Body of pancreas (tissue), 4 donors: Measurements from ENCODE around the gene THSD4. TPM values are rescaled to one million over a fixed set of nuclear protein-coding genes. Genes with fewer than 3 reads are reported as not detected.

Experiments
- ATAC-seq: fragments of 150-250 bp; one replicate; pipeline ENCODE4 v1.9.1; 2016
- DNase-seq, 4 donors: peaks; one replicate each; pipeline ENCODE4 v3.0.0-alpha.2; 2019
- H3K27ac ChIP-seq, 4 donors: fragments of 200-600 bp; sonication (generic); 1 replicate in 3 of 4; 2 replicates in 1 of 4; pipeline versions ENCODE4 v1.5.1 to v1.6.1; 2016 to 2019; ENCODE audit warnings: mild to moderate bottlenecking in 1 of 4, mixed read lengths in 1 of 4, moderate library complexity in 1 of 4
- H3K27me3 ChIP-seq, 2 donors: fragments of 200-600 bp; sonication (generic); one replicate each; pipeline ENCODE4 v1.6.0; 2016; ENCODE audit warnings: mild to moderate bottlenecking in 1 of 2
- H3K36me3 ChIP-seq, 2 donors: fragments of 200-600 bp; sonication (generic); replicated peaks in 1 of 2; 2 replicates each; pipeline ENCODE4 v1.5.1; 2016; ENCODE audit warnings: low read depth in 2 of 2; ENCODE audit not compliant: insufficient read depth in 1 of 2
- H3K4me1 ChIP-seq: fragments of 200-600 bp; sonication (generic); one replicate; pipeline ENCODE4 v1.6.0; 2016
- H3K4me3 ChIP-seq, 2 donors: fragments of 200-600 bp; sonication (generic); 1 replicate in 1 of 2; 2 replicates in 1 of 2; pipeline ENCODE4 v1.5.1; 2016 to 2019
- H3K9me3 ChIP-seq, 3 donors: fragments of 200-600 bp; sonication (generic); 1 replicate in 2 of 3; 2 replicates in 1 of 3; pipeline ENCODE4 v1.5.1; 2016
- POLR2A ChIP-seq, 3 donors: fragments of 450-650 bp; IDR thresholded peaks; one replicate each; pipeline ENCODE4 v1.6.1; 2016; ENCODE audit warnings: antibody characterized with exemption in 3 of 3, mild to moderate bottlenecking in 2 of 3
- WGBS, 2 donors: methylation state at CpG; one replicate each; pipeline ENCODE4 v1.1.5; 2017; 5-methylcytosine and 5-hydroxymethylcytosine counted together
- intact Hi-C: fragments of 100-400 bp; cut with DNase I; formaldehyde crosslinking; loops from one replicate; pipeline ENCODE4 v1.15.1; 2023
- total RNA-seq, 2 donors: library from RNA; depleted of rRNA; stranded (reverse); fragments of >200 nt; gene quantifications; one replicate each; pipeline ENCODE4 v1.1.0, GENCODE V29; 2016
- TF ChIP-seq, protein P1 (sequence below), 7 experiments: fragments of 450-650 bp in 4 of 7; fragments of 200-600 bp in 3 of 7; sonication (generic) in 3 of 7; IDR thresholded peaks; one replicate each; pipeline ENCODE4 v1.5.1; 2016 to 2019; ENCODE audit warnings: antibody characterized with exemption in 7 of 7

Gene THSD4
- total RNA-seq, 2 donors from 2014 or later, result 12.9 to 16.1 TPM

DNA sequence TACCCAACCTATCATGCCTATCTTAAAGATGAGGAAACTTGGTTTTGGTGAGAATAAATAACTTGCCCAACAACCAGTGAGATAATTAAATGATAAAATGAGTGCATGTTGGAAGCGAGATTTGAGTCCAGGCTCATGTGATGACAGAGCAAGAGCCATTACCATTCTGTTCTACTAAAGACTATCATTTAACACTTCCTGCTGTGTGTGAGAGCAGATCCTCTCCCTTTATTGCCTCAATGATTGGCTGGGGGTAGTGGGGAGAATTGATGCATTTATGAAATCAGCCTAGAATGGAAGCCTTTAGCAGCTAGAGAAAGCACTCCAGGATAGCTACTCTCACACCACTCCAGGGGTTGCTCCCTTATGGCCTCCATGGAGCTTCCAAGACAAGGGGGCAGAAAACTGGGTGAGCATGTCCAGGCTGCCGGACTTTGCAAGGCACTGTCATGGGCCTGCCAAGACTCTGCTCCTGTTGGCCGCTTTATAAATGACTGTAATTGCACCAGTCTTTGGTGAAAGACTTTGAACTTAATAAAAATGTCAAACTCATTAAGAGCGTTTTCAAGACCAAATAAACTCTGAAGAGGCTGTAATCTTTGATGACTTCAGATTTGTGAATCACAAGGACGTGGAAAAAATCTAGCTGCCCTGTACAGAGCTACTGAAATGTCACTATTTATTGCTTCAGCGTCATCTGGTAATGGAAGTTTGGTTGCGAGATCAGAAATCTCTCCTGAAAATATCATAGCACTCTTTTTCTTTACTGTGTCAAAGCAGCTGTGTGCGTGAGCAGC lies 486.0 kb downstream of the THSD4 start:
- no peak for TF ChIP-seq POLR2A (IDR thresholded peaks at IDR 0.05)
- TF ChIP-seq, protein P1, sequence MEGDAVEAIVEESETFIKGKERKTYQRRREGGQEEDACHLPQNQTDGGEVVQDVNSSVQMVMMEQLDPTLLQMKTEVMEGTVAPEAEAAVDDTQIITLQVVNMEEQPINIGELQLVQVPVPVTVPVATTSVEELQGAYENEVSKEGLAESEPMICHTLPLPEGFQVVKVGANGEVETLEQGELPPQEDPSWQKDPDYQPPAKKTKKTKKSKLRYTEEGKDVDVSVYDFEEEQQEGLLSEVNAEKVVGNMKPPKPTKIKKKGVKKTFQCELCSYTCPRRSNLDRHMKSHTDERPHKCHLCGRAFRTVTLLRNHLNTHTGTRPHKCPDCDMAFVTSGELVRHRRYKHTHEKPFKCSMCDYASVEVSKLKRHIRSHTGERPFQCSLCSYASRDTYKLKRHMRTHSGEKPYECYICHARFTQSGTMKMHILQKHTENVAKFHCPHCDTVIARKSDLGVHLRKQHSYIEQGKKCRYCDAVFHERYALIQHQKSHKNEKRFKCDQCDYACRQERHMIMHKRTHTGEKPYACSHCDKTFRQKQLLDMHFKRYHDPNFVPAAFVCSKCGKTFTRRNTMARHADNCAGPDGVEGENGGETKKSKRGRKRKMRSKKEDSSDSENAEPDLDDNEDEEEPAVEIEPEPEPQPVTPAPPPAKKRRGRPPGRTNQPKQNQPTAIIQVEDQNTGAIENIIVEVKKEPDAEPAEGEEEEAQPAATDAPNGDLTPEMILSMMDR (IDR thresholded peaks at IDR 0.05), result no peak
- Histone ChIP-seq H3K9me3 (peaks cover 0 to 8% (median 0%) of the 10 kb centered on the region in 3 donors), H3K4me1 (peaks cover 11% of the 10 kb centered on the region), H3K27me3 (no peaks in the 10 kb centered on the region), H3K27ac (no peak overlapping the region), H3K4me3 (no peak overlapping the region), H3K36me3 (no peaks in the 10 kb centered on the region)
- DNase-seq (no peak), ATAC-seq (no peak)
- 43 to 50% methylated on average over 8 of the region's 8 CpGs for WGBS, 2 donors
- intact Hi-C loops, result no loop called here

DNA sequence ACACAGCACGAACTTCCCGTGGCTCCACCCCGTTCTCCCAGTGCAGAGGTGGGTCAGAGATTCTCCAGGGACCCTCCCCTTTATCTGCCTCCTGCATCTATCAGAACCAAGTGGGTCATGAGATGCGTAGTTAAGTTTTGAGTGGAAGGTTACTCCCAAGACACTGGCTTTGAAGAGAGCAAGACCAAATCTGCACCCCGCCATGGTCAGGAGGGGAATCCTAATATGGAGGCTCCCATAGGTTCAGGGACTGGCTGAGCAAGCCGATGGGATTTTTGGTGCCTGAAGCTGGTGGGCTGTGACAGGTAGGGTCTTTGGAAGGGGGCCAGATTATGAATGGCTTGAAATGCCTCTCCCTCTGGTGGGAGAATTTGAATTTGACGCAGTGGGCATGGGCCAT lies 488.1 kb downstream of the THSD4 start:
- H3K36me3 ChIP-seq, result no peaks in the 10 kb centered on the region
- H3K4me1 ChIP-seq, result peaks cover 11% of the 10 kb centered on the region
- no peak for DNase-seq
- 35 to 60% methylated on average over 4 to 7 of the region's 7 CpGs for WGBS, 2 donors
- TF ChIP-seq, protein P1 (IDR thresholded peaks at IDR 0.05), result no peak
- no peak for TF ChIP-seq POLR2A (IDR thresholded peaks at IDR 0.05)
- no peak overlapping the region for H3K27ac ChIP-seq
- intact Hi-C loops, result no loop called here
- no peak overlapping the region for H3K4me3 ChIP-seq
- H3K27me3 ChIP-seq, result no peaks in the 10 kb centered on the region
- no peak for ATAC-seq
- H3K9me3 ChIP-seq, result peaks cover 0 to 8% (median 0%) of the 10 kb centered on the region in 3 donors

DNA sequence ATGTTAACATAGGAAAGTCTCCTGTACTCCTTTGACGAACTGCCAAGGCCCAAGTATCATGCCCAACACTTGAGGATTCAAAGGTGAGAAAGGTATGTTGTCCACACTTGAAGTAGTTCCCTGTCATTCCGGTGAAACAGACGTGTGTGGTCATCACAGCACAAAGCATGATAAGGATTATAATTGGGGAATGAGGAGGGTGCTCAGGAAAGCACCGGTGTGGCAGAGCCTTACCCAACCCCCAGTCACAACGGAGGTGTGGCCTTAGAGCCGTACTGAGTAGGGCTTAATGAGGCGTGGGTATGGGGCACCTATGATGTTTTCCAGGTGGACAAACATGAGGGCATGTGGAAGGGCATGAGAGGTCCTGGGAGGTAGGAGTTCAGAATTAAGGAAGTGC lies 492.1 kb downstream of the THSD4 start:
- no peak for TF ChIP-seq POLR2A (IDR thresholded peaks at IDR 0.05)
- TF ChIP-seq, protein P1 (IDR thresholded peaks at IDR 0.05), result no peak
- Histone ChIP-seq H3K36me3 (no peaks in the 10 kb centered on the region), H3K4me1 (no peaks in the 10 kb centered on the region), H3K4me3 (no peak overlapping the region), H3K9me3 (peaks cover 0 to 8% (median 0%) of the 10 kb centered on the region in 3 donors), H3K27ac (no peak overlapping the region), H3K27me3 (no peaks in the 10 kb centered on the region)
- intact Hi-C loops, result no loop called here
- no peak for ATAC-seq
- 79 to 82% methylated on average over 7 of the region's 7 CpGs for WGBS, 2 donors
- no peak for DNase-seq

DNA sequence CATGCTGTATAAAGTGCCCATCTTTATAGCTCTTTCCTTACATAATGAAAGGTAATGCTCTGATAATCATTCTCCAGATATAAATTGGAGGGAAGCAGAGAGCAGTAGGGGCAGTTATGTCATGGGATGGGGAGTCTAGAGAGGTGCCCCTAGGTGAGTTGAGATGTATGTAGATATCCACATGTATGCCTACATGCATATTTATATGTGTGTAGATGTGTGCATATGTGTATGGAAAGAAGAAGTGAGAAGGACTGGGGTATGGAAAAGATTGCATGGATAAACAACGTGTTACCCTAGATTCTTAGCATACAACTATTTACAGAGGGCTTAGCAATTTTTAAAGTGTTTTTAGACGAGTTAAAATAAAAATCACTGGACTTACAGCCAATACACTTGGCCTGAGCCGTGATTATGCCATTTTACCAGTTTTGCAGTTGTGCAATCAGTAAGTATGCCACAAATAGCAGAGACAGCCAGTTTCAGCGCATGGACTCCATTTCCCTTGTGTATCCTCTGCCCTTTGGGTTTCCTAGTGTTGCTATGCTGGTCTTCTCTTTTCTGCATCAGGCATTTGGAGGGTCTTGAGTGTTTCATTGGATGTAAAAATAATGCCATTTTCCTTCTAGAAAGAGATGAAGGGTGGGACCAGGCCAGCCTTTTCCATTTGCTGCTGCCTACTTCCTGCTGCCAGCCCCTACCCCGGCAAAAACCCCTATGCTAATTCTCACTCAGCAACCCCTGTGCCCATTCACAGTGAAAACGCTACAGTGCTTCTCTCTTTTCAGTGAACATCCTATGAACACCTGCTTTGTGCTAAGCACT lies 495.7 kb downstream of the THSD4 start:
- DNase-seq, result no peak
- ATAC-seq, result no peak
- no peaks in the 10 kb centered on the region for H3K9me3 ChIP-seq
- no peaks in the 10 kb centered on the region for H3K4me1 ChIP-seq
- 63 to 71% methylated on average over 6 of the region's 6 CpGs for WGBS, 2 donors
- no peaks in the 10 kb centered on the region for H3K27me3 ChIP-seq
- TF ChIP-seq POLR2A (IDR thresholded peaks at IDR 0.05), result no peak
- TF ChIP-seq, protein P1 (IDR thresholded peaks at IDR 0.05), result no peak
- H3K27ac ChIP-seq, result no peak overlapping the region
- H3K36me3 ChIP-seq, result no peaks in the 10 kb centered on the region
- intact Hi-C loops, result no loop called here
- H3K4me3 ChIP-seq, result no peak overlapping the region
